ENCODE data around the gene FAM3C. TPM values are rescaled to one million over a fixed set of nuclear protein-coding genes. Genes with fewer than 3 reads are reported as not detected.

FAM3C gene
- total and polyA plus RNA-seq, 10 of the 15 experiments (the other 5 are each of a cell fraction or from before 2014, with no cell fraction given), result 11.0 to 110 (median 27.8) TPM

- TF ChIP-seq CUX1 (IDR thresholded peaks at IDR 0.05; ENCODE audit: insufficient replicate concordance, low read depth, low read length) (no peak), SP1 (IDR thresholded peaks at IDR 0.05; ENCODE audit: low read depth, low read length) (no peak), IRF4 (IDR thresholded peaks at IDR 0.05; ENCODE audit: low read depth, low read length) (peak; percentile 63; the same call in 1 of the 2 replicates), FOXM1 (IDR thresholded peaks at IDR 0.05; ENCODE audit: low read depth, low read length) (0 out of 2 replicates have a peak, but pooled peaks have one; percentile 28), BCL11A (IDR thresholded peaks at IDR 0.05; ENCODE audit: low read depth, low read length) (peak; percentile 58; the same call in 1 of the 2 replicates), BRCA1 (IDR thresholded peaks at IDR 0.05; ENCODE audit: low read depth, low read length) (no peak), ZBTB4 (CRISPR knock-in tag; IDR thresholded peaks at IDR 0.05) (no peak), BACH1 (IDR thresholded peaks at IDR 0.05; ENCODE audit: borderline replicate concordance) (peak; percentile 47; the same call in 1 of the 2 replicates), PBX3 (IDR thresholded peaks at IDR 0.05; ENCODE audit: insufficient replicate concordance, low read depth, low read length) (no peak), EP300 (IDR thresholded peaks at IDR 0.05; ENCODE audit: borderline replicate concordance in 1 of 2, control insufficient read depth in 1 of 2, low read depth in 2 of 2, low read length in 2 of 2) (peak in 1 of 2 experiments; percentile 67; a peak in 1 of 4 replicates), PAX5 (IDR thresholded peaks at IDR 0.05; ENCODE audit: borderline replicate concordance, low read depth, low read length) (peak; percentile 41; the same call in 1 of the 2 replicates), GABPA (IDR thresholded peaks at IDR 0.05; ENCODE audit: low read depth) (0 out of 2 replicates have a peak, but pooled peaks have one; percentile 9), CREB1 (IDR thresholded peaks at IDR 0.05; ENCODE audit: low read depth) (no peak), BHLHE40 (IDR thresholded peaks at IDR 0.05; ENCODE audit: borderline replicate concordance in 1 of 2, low read depth in 2 of 2, low read length in 1 of 2) (peak in 1 of 2 experiments; percentile 39; a peak in 1 of 4 replicates), MEF2B (IDR thresholded peaks at IDR 0.05; ENCODE audit: partially characterized antibody, poor library complexity, severe bottlenecking) (no peak), RUNX3 (IDR thresholded peaks at IDR 0.05; ENCODE audit: low read length) (peak; percentile 43), ETV6 (conservative IDR thresholded peaks at IDR 0.05 in 1 of 2, IDR thresholded peaks at IDR 0.05 in 1 of 2; ENCODE audit: borderline replicate concordance in 1 of 2, low read depth in 1 of 2) (no peak), POU2F2 (IDR thresholded peaks at IDR 0.05; ENCODE audit: borderline replicate concordance, low read depth, low read length) (0 out of 3 replicates have a peak, but pooled peaks have one; percentile 41)
Measured at GRCh38 chr7:121302214-121302745, 93.8 kb downstream of the FAM3C start (continued).

All from GM12878 (cell line).